NCI-H345 (cell line): ENCODE data around the gene QRICH1.

Experiments used
- DNase-seq: peaks from one replicate; lab custom pipeline; 2025; lab: John Stamatoyannopoulos, UW

The QRICH1 gene

GRCh38 chr3:49032646-49033304 is 61.1 kb downstream of the QRICH1 start:
- no peak for DNase-seq

GRCh38 chr3:49030321-49030720 is 63.5 kb downstream of the QRICH1 start:
- DNase-seq: no peak

GRCh38 chr3:49029563-49029884 is 64.3 kb downstream of the QRICH1 start:
- DNase-seq: no peak

GRCh38 chr3:49028673-49029562 is 65.0 kb downstream of the QRICH1 start, which contains the start of gene IMPDH2:
IMPDH2 (minus strand) TSS chr3:49029398; CDS start chr3:49029350, 48 bp downstream.
- DNase-seq: peak; percentile 92

GRCh38 chr3:49028298-49028672 is 65.6 kb downstream of the QRICH1 start:
- no peak for DNase-seq

- DNase-seq: no peak
These were observed 66.2 kb downstream of the QRICH1 start for GRCh38 chr3:49027634-49028033.

- no peak for DNase-seq
These were observed 67.3 kb downstream of the QRICH1 start for GRCh38 chr3:49026536-49026935.

- DNase-seq: no peak
These were observed 67.9 kb downstream of the QRICH1 start for GRCh38 chr3:49025793-49026520.

- no peak for DNase-seq
These were observed 68.7 kb downstream of the QRICH1 start for GRCh38 chr3:49025005-49025792.

- no peak for DNase-seq
These were observed 69.4 kb downstream of the QRICH1 start for GRCh38 chr3:49024449-49024848.

- no peak for DNase-seq
These were observed 70.1 kb downstream of the QRICH1 start for GRCh38 chr3:49023775-49024174.

- no peak for DNase-seq
These were observed 71.1 kb downstream of the QRICH1 start for GRCh38 chr3:49022688-49023171.

GRCh38 chr3:49021813-49022687 is 71.8 kb downstream of the QRICH1 start, which contains the start of gene NDUFAF3:
NDUFAF3 (plus strand) TSS chr3:49022121; CDS start chr3:49022145, 24 bp downstream.
- peak; percentile 95 for DNase-seq

- DNase-seq: peak; percentile 97
These were observed 72.6 kb downstream of the QRICH1 start for GRCh38 chr3:49021213-49021812.

GRCh38 chr3:49020330-49021212 is 73.3 kb downstream of the QRICH1 start:
- DNase-seq: peak; percentile 20

- DNase-seq: no peak
These were observed 73.9 kb downstream of the QRICH1 start for GRCh38 chr3:49019941-49020329.

- DNase-seq: no peak
These were observed 75.2 kb downstream of the QRICH1 start for GRCh38 chr3:49018707-49019006.

GRCh38 chr3:49017971-49018706 is 75.7 kb downstream of the QRICH1 start, which contains the start of gene DALRD3:
DALRD3 (minus strand) TSS chr3:49018580; CDS start chr3:49018564, 16 bp downstream.
- DNase-seq: peak; percentile 81
